Loucy (cell line): ENCODE data around the gene MYT1.

Experiments used
- H2AFZ ChIP-seq: fragments of 200-600 bp; sonication (generic); 2 replicates; pipeline ENCODE4 v1.6.0; 2016; ENCODE audit warnings: antibody characterized with exemption, mild to moderate bottlenecking, low read length, moderate library complexity
- H3F3A ChIP-seq: fragments of 200-600 bp; 2 replicates; pipeline ENCODE4 v1.6.0; 2016; ENCODE audit warnings: antibody characterized with exemption, low read depth, mild to moderate bottlenecking
- H3K27me3 ChIP-seq: fragments of 200-600 bp; sonication (generic); 2 replicates; pipeline ENCODE4 v1.6.1; 2014; ENCODE audit warnings: low read length, mild to moderate bottlenecking; ENCODE audit not compliant: insufficient read depth, poor library complexity, severe bottlenecking
- H3K36me3 ChIP-seq: fragments of 200-600 bp; sonication (generic); 2 replicates; pipeline ENCODE4 v1.6.1; 2016; ENCODE audit warnings: low read length; ENCODE audit not compliant: insufficient read depth
- H3K4me1 ChIP-seq: fragments of 200-600 bp; sonication (generic); 2 replicates; pipeline ENCODE4 v1.5.1; 2014; ENCODE audit warnings: low read length, mild to moderate bottlenecking; ENCODE audit not compliant: insufficient read depth, poor library complexity, severe bottlenecking
- H3K4me2 ChIP-seq: fragments of 200-600 bp; sonication (generic); 2 replicates; pipeline ENCODE4 v1.6.0; 2014; ENCODE audit warnings: antibody characterized with exemption, low read length, low read depth, mild to moderate bottlenecking; ENCODE audit not compliant: poor library complexity, severe bottlenecking
- H3K4me3 ChIP-seq: fragments of 200-600 bp; sonication (generic); 2 replicates; pipeline ENCODE4 v1.5.1; 2014; ENCODE audit warnings: low read length, mild to moderate bottlenecking, mixed read lengths; ENCODE audit not compliant: poor library complexity, severe bottlenecking
- H3K79me2 ChIP-seq: fragments of 200-600 bp; sonication (generic); 2 replicates; pipeline ENCODE4 v1.6.1; 2014; ENCODE audit warnings: low read length; ENCODE audit not compliant: insufficient read depth
- H3K9ac ChIP-seq: fragments of 200-600 bp; sonication (generic); 2 replicates; pipeline ENCODE4 v1.6.0; 2014; ENCODE audit warnings: mild to moderate bottlenecking, low read depth, low read length, moderate library complexity; ENCODE audit not compliant: poor library complexity, severe bottlenecking
- H3K9me2 ChIP-seq: fragments of 200-600 bp; sonication (generic); replicated peaks from 2 replicates; pipeline ENCODE4 v1.6.1; 2016; ENCODE audit warnings: low read depth, low read length, mixed read lengths
- H3K9me3 ChIP-seq: fragments of 200-600 bp; sonication (generic); 2 replicates; pipeline ENCODE4 v1.6.1; 2014; ENCODE audit warnings: mild to moderate bottlenecking, antibody characterized with exemption, low read length, low read depth; ENCODE audit not compliant: insufficient read depth
- H4K20me1 ChIP-seq: fragments of 200-600 bp; sonication (generic); 2 replicates; pipeline ENCODE4 v1.6.0; 2014; ENCODE audit warnings: antibody characterized with exemption, low read length, mild to moderate bottlenecking; ENCODE audit not compliant: insufficient read depth, poor library complexity, severe bottlenecking
- CTCF ChIP-seq: fragments of 200-600 bp; sonication (generic); conservative IDR thresholded peaks from 2 replicates; pipeline ENCODE4 v1.5.1; 2014; ENCODE audit warnings: mild to moderate bottlenecking, antibody characterized with exemption, low read length
- EZH2phosphoT487 ChIP-seq: fragments of 200-600 bp; IDR thresholded peaks from 2 replicates; pipeline ENCODE4 v1.6.1; 2018; ENCODE audit warnings: antibody characterized with exemption, mild to moderate bottlenecking, moderate library complexity, borderline replicate concordance

The MYT1 gene

GRCh38 chr20:64176551-64176950, 12.3 kb downstream of the MYT1 start:
- TF ChIP-seq EZH2phosphoT487: no peak
- no peak for TF ChIP-seq CTCF
- Histone ChIP-seq H3K27me3 (no peaks in the 10 kb centered on the region), H3K4me2 (no peak overlapping the region), H4K20me1 (no peaks in the 10 kb centered on the region), H3K9me2 (no peaks in the 10 kb centered on the region), H3K9ac (no peak overlapping the region), H3K79me2 (no peaks in the 10 kb centered on the region), H3K4me1 (no peaks in the 10 kb centered on the region), H3K36me3 (no peaks in the 10 kb centered on the region), H3K4me3 (no peak overlapping the region), H2AFZ (no peak overlapping the region), H3K9me3 (peaks cover 9% of the 10 kb centered on the region; the same call in 1 of the 2 replicates), H3F3A (no peaks in the 10 kb centered on the region)

- H3K9me3 ChIP-seq: peaks cover 11% of the 10 kb centered on the region; the same call in 1 of the 2 replicates
- H3K36me3 ChIP-seq: no peaks in the 10 kb centered on the region
- H3K27me3 ChIP-seq: no peaks in the 10 kb centered on the region
- H2AFZ ChIP-seq: no peak overlapping the region
- no peak for TF ChIP-seq CTCF
- H3K79me2 ChIP-seq: no peaks in the 10 kb centered on the region
- H3K4me1 ChIP-seq: no peaks in the 10 kb centered on the region
- no peak overlapping the region for H3K4me2 ChIP-seq
- H3F3A ChIP-seq: no peaks in the 10 kb centered on the region
- H4K20me1 ChIP-seq: no peaks in the 10 kb centered on the region
- no peak overlapping the region for H3K4me3 ChIP-seq
- no peak overlapping the region for H3K9ac ChIP-seq
- H3K9me2 ChIP-seq: no peaks in the 10 kb centered on the region
Measured at GRCh38 chr20:64176971-64177370, 12.7 kb downstream of the MYT1 start.

GRCh38 chr20:64177384-64177783, 13.1 kb downstream of the MYT1 start:
- no peak overlapping the region for H3K4me2 ChIP-seq
- H3K27me3 ChIP-seq: no peaks in the 10 kb centered on the region
- no peaks in the 10 kb centered on the region for H3K9me2 ChIP-seq
- no peaks in the 10 kb centered on the region for H4K20me1 ChIP-seq
- H3K36me3 ChIP-seq: no peaks in the 10 kb centered on the region
- peaks cover 15% of the 10 kb centered on the region; the same call in 1 of the 2 replicates for H3K9me3 ChIP-seq
- H3K79me2 ChIP-seq: no peaks in the 10 kb centered on the region
- no peak overlapping the region for H2AFZ ChIP-seq
- no peaks in the 10 kb centered on the region for H3F3A ChIP-seq
- H3K4me1 ChIP-seq: no peaks in the 10 kb centered on the region
- H3K9ac ChIP-seq: no peak overlapping the region
- TF ChIP-seq CTCF: no peak
- TF ChIP-seq EZH2phosphoT487: no peak
- no peak overlapping the region for H3K4me3 ChIP-seq
